ENCODE measurements around the gene PIERCE2. TPM values are rescaled to one million over a fixed set of nuclear protein-coding genes. Genes with fewer than 3 reads are reported as not detected.
A peak's percentile ranks its signal among the peaks of the same experiment; 100 is the strongest.
"Not testable (repeated sequence)": the region's sequence is repeated elsewhere in the genome, so short reads cannot be mapped to it uniquely, and the experiment has no call there.

Gene PIERCE2
- total RNA-seq, 4 donors from 2014 or later, result 1.9 to 5.4 (median 3.9) TPM

DNA sequence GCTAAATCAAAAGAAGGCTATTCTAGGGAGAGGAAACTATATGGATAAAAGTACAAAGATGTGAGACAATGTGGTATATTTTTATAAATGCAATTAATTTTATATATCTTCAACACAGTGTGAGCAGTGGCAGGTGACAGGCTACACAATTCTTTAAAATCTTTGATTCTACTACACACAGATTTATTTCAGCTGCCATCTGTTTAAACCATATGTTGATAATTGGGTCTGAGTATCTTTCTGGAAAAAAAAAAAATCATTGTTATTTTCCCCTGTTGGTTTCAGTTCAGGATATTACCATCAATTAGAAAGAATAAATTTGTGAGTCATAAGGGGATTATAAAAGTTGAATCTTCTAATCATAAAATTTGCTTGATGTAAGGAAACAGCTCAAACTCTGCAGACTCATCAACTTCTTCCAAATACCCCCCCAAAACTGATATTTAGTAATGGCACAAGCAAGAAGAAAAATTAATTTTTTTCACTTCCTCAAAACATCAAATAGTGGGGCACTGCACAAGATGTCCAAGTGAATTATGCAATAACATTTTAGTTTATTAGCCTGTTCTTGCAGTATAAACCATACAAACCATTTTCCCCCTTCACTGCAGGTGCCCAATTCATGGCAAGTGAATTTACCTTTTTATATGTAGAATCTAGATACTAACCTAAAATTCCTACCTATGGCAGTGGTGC lies 12.0 kb downstream of the PIERCE2 start:
- Histone ChIP-seq H3K9me3 (no peaks in the 10 kb centered on the region), H3K4me3 (no peak overlapping the region), H3K27ac (no peak overlapping the region), H3K27me3 (no peaks in the 10 kb centered on the region), H3K4me1 (no peaks in the 10 kb centered on the region), H3K36me3 (no peaks in the 10 kb centered on the region)
- no peak for ATAC-seq
- TF ChIP-seq, protein P1, sequence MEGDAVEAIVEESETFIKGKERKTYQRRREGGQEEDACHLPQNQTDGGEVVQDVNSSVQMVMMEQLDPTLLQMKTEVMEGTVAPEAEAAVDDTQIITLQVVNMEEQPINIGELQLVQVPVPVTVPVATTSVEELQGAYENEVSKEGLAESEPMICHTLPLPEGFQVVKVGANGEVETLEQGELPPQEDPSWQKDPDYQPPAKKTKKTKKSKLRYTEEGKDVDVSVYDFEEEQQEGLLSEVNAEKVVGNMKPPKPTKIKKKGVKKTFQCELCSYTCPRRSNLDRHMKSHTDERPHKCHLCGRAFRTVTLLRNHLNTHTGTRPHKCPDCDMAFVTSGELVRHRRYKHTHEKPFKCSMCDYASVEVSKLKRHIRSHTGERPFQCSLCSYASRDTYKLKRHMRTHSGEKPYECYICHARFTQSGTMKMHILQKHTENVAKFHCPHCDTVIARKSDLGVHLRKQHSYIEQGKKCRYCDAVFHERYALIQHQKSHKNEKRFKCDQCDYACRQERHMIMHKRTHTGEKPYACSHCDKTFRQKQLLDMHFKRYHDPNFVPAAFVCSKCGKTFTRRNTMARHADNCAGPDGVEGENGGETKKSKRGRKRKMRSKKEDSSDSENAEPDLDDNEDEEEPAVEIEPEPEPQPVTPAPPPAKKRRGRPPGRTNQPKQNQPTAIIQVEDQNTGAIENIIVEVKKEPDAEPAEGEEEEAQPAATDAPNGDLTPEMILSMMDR (IDR thresholded peaks at IDR 0.05), result no peak
- TF ChIP-seq POLR2AphosphoS5 (IDR thresholded peaks at IDR 0.05) (no peak), POLR2A (IDR thresholded peaks at IDR 0.05) (no peak), EP300 (IDR thresholded peaks at IDR 0.05) (no peak)

DNA sequence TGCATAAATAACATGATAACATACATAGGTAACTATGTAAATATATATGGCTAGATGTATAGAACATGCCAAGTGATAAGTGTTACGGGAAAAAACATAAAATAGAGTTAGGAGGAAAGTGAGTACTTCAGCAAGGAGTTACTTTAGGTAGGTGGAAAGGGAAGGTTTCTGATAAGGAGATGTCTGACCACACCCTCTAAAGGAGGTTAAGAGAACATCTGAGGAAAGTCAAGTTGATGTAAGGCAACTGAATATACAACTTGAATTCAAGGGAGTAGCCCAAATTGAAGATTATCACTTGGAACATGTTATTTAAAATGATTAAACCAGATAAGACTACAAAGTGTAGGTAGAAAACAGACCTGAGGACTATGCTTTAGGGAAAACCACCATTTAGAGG lies 13.8 kb downstream of the PIERCE2 start:
- Histone ChIP-seq H3K27me3 (no peaks in the 10 kb centered on the region), H3K4me3 (no peak overlapping the region), H3K9me3 (no peaks in the 10 kb centered on the region), H3K36me3 (no peaks in the 10 kb centered on the region), H3K27ac (no peak overlapping the region), H3K4me1 (no peaks in the 10 kb centered on the region)
- TF ChIP-seq POLR2AphosphoS5 (IDR thresholded peaks at IDR 0.05), result no peak
- TF ChIP-seq EP300 (IDR thresholded peaks at IDR 0.05), result no peak
- TF ChIP-seq, protein P1 (IDR thresholded peaks at IDR 0.05), result no peak
- TF ChIP-seq POLR2A (IDR thresholded peaks at IDR 0.05), result no peak
- ATAC-seq, result no peak
- WGBS, 2 donors (ENCODE audit: low coverage in 1 of 2), result 0% methylated on average over 1 of the region's 1 CpG

DNA sequence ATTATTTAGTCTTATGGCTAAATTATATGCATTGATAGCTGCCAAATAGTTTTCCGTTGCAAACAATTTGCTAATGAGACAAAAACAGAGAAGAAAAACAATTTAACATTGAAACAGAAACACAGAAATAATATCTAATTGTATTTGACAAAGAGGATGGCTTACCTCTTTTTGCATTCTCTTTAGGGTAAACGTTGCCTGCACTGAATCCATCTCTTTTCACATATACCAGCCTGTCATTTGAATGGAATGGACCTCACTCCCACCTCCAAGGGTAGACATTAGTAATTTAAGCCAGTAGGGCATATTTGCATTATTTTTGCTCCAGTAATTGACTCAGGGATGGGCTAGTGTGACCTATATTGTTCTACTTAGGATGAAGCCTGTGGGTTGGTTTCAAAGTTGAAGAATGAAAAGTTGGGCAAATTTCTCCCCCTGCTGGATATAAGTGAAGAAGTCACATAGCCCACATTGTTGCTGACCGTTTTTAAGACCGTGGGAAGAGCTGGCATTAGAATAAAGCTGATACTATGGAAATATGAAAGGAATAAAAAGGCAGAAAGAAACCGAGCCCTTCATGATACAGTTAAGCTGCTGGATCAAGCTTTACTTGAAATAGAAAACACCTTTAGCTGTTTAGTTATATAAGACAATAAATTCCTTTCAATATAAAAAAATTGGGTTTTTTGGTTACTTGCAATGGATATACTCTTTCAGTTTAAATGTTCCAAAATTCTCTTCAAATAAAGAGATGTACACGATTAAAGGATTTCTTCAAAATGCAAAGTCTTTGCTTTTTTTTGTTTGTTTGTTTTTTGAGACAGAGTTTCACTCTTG lies 26.9 kb downstream of the PIERCE2 start:
- Histone ChIP-seq H3K4me1 (no peaks in the 10 kb centered on the region), H3K27ac (no peak overlapping the region), H3K4me3 (no peak overlapping the region), H3K9me3 (no peaks in the 10 kb centered on the region), H3K27me3 (no peaks in the 10 kb centered on the region), H3K36me3 (no peaks in the 10 kb centered on the region)
- TF ChIP-seq POLR2A (IDR thresholded peaks at IDR 0.05), result no peak
- TF ChIP-seq, protein P1 (IDR thresholded peaks at IDR 0.05), result peak; percentile 24 to 52 (median 37)
- WGBS, 2 donors (ENCODE audit: low coverage in 1 of 2), result 37 to 38% methylated on average over 6 of the region's 6 CpGs
- no peak for ATAC-seq

DNA sequence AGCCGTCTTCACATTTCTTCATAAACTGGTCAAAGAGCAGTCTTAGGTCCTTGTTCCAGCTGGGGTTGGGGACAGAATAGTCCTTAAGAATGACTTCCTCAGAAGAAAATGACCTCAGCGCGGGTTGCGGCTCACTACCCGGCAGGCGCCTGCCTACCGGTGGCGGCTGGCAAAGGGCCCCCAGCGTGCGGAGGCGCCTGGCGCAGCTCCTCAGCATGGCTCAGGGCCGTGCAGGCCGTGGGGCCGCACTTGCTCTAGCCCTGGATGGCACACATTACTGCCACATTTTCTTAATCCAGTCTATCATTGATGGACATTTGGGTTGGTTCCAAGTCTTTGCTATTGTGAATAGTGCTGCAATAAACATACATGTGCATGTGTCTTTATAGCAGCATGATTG lies 34.8 kb downstream of the PIERCE2 start:
- WGBS, 2 donors (ENCODE audit: low coverage in 1 of 2), result 67 to 100% methylated on average over 3 to 4 of the region's 15 CpGs
- ATAC-seq, H3K27me3 ChIP-seq, H3K36me3 ChIP-seq, H3K4me1 ChIP-seq, H3K27ac ChIP-seq, H3K9me3 ChIP-seq, H3K4me3 ChIP-seq: not testable (repeated sequence)

DNA sequence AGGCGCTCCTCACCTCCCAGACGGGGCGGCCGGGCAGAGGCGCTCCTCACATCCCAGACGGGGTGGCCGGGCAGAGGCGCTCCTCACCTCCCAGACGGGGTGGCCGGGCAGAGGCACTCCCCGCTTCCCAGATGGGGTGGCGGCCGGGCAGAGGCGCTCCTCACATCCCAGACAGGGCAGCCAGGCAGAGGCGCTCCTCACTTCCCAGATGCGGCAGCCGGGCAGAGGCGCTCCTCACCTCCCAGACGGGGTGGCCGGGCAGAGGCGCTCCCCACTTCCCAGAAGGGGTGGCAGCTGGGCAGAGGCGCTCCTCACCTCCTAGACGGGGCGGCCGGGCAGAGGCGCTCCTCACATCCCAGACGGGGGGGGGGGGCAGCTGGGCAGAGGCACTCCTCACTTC lies 37.6 kb downstream of the PIERCE2 start:
- H3K9me3 ChIP-seq, ATAC-seq, H3K36me3 ChIP-seq, H3K4me1 ChIP-seq, H3K27ac ChIP-seq, H3K4me3 ChIP-seq, H3K27me3 ChIP-seq: not testable (repeated sequence)
- WGBS, 2 donors (ENCODE audit: low coverage in 1 of 2), result no CpG with 5 or more reads among the region's 27 CpGs

DNA sequence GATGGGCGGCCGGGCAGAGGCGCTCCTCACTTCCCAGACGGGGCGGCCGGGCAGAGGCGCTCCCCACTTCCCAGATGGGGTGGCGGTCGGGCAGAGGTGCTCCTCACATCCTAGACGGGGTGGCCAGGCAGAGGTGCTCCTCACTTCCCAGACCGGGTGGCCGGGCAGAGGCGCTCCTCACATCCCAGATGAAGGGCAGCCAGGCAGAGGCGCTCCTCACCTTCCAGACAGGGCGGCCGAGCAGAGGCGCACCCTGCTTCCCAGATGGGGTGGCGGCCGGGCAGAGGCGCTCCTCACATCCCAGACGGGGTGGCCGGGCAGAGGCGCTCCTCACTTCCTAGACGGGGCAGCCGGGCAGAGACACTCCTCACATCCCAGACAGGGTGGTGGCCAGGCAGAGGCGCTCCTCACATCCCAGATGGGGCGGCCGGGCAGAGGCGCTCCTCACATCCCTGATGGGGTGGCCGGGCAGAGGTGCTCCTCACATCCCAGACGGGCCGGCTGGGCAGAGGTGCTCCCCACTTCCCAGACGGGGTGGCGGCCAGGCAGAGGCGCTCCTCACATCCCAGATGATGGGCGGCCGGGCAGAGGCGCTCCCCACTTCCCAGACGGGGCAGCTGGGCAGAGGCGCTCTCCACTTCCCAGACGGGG lies 38.2 kb downstream of the PIERCE2 start:
- H3K36me3 ChIP-seq, H3K27ac ChIP-seq, ATAC-seq, H3K9me3 ChIP-seq, H3K4me1 ChIP-seq, H3K4me3 ChIP-seq, H3K27me3 ChIP-seq: not testable (repeated sequence)
- no CpG with 5 or more reads among the region's 41 CpGs for WGBS, 2 donors (ENCODE audit: low coverage in 1 of 2)

DNA sequence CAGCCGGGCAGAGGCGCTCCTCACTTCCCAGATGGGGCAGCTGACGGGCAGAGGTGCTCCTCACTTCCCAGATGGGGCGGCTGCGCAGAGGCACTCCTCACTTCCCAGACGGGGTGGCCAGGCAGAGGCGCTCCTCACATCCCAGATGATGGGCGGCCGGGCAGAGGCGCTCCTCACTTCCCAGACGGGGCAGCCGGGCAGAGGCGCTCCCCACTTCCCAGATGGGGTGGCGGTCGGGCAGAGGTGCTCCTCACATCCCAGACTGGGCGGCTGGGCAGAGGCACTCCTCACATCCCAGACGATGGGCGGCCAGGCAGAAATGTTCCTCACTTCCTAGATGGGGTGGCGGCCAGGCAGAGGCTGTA lies 38.7 kb downstream of the PIERCE2 start:
- ATAC-seq, H3K4me1 ChIP-seq, H3K4me3 ChIP-seq, H3K27ac ChIP-seq, H3K36me3 ChIP-seq, H3K9me3 ChIP-seq, H3K27me3 ChIP-seq: not testable (repeated sequence)
- WGBS, 2 donors (ENCODE audit: low coverage in 1 of 2), result no CpG with 5 or more reads among the region's 19 CpGs

All from gastroesophageal sphincter (tissue), 4 donors.